ENCODE measurements around the gene RNF212B. TPM values are rescaled to one million over a fixed set of nuclear protein-coding genes. Genes with fewer than 3 reads are reported as not detected.
"Not testable (repeated sequence)": the region's sequence is repeated elsewhere in the genome, so short reads cannot be mapped to it uniquely, and the experiment has no call there.

Gene RNF212B
- total RNA-seq, 8 experiments from 2014 or later = not detected

GRCh38 chr14:23252420-23253333 lies 14.9 kb downstream of the RNF212B start:
- 40 to 80% (median 65%) methylated on average over 1 to 4 of the region's 4 CpGs for WGBS, 10 experiments
- in situ Hi-C loops (cut with MboI; ENCODE audit: low pct_unique_long_range_greater_than_20kb in 2 of 9, low sequenced_read_pairs in 9 of 9, unreplicated experiment in 9 of 9) = no loop called here
- Histone ChIP-seq H3K27ac (no peak overlapping the region), H3K4me1 (replicated peaks in 1 of 2) (no peaks in the 10 kb centered on the region), H3K4me3 (no peak overlapping the region)
- ATAC-seq (replicated peaks in 6 of 8) = no peak

DNA sequence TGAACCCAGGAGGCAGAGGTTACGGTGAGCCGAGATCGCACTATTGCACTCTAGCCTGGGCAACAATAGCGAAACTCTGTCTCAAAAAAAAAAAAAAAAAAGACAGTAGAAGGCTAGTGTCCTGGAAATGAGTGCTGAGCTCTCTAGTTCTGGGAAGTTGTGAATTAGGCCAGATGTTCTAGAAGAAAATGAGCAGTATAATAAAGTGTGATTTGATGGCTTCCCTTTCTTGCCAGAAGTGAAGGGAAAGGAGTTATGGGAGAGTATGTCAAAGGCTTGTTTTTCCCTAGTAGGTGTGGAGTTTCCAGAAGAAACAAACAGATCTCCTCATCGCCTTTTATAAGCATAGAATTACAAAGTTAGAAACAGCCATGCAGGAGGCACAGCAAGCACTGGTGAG lies 20.5 kb downstream of the RNF212B start:
- WGBS, 10 experiments = 71 to 100% (median 87%) methylated on average over 1 to 5 of the region's 5 CpGs; no CpG with 5 or more reads in 1 of the 10 experiments

GRCh38 chr14:23259426-23259825 lies 21.7 kb downstream of the RNF212B start:
- no peaks in the 10 kb centered on the region for H3K4me1 ChIP-seq (replicated peaks in 1 of 2)
- no peak for ATAC-seq (replicated peaks in 6 of 8)
- in situ Hi-C loops (cut with MboI; ENCODE audit: low pct_unique_long_range_greater_than_20kb in 2 of 9, low sequenced_read_pairs in 9 of 9, unreplicated experiment in 9 of 9) = no loop called here
- H3K27ac ChIP-seq = no peak overlapping the region
- H3K4me3 ChIP-seq = no peak overlapping the region

More for the DNA sequence above, 20.5 kb downstream of the RNF212B start:
- Histone ChIP-seq H3K4me1 (replicated peaks in 1 of 2) (no peaks in the 10 kb centered on the region), H3K4me3 (no peak overlapping the region), H3K27ac (no peak overlapping the region)
- no peak for ATAC-seq (replicated peaks in 6 of 8)
- in situ Hi-C loops (cut with MboI; ENCODE audit: low pct_unique_long_range_greater_than_20kb in 2 of 9, low sequenced_read_pairs in 9 of 9, unreplicated experiment in 9 of 9) = no loop called here

GRCh38 chr14:23260849-23261248 lies 23.1 kb downstream of the RNF212B start:
- 0 to 100% (median 91%) methylated on average over 1 to 8 of the region's 8 CpGs for WGBS, 10 experiments
- H3K4me3 ChIP-seq; in situ Hi-C loops (cut with MboI; ENCODE audit: low pct_unique_long_range_greater_than_20kb in 2 of 9, low sequenced_read_pairs in 9 of 9, unreplicated experiment in 9 of 9); ATAC-seq (replicated peaks in 6 of 8); H3K4me1 ChIP-seq (replicated peaks in 1 of 2); H3K27ac ChIP-seq: not testable (repeated sequence)

DNA sequence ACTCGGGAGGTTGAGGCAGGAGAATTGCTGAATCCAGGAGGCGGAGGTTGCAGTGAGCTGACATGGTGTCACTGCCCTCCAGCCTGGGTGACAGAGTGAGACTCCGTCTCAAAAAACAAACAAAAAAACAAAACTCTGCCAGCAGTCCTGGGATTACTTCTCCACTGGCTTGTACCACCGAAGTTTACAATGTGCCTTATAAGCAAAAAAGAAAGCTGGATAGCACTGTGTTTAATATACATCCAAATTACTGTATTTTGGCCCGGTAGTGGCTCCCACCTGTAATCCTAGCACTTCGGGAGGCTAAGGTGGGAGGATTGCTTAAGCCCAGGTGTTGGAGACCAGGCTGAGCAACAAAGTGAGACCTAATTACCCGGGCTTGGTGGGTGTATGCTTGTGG lies 31.5 kb downstream of the RNF212B start:
- H3K4me3 ChIP-seq = no peak overlapping the region
- in situ Hi-C loops (cut with MboI; ENCODE audit: low pct_unique_long_range_greater_than_20kb in 2 of 9, low sequenced_read_pairs in 9 of 9, unreplicated experiment in 9 of 9) = no loop called here
- H3K4me1 ChIP-seq (replicated peaks in 1 of 2) = no peaks in the 10 kb centered on the region
- 71 to 100% (median 96%) methylated on average over 1 to 4 of the region's 7 CpGs; no CpG with 5 or more reads in 2 of the 10 experiments for WGBS, 10 experiments
- ATAC-seq (replicated peaks in 6 of 8) = no peak
- H3K27ac ChIP-seq = no peak overlapping the region

DNA sequence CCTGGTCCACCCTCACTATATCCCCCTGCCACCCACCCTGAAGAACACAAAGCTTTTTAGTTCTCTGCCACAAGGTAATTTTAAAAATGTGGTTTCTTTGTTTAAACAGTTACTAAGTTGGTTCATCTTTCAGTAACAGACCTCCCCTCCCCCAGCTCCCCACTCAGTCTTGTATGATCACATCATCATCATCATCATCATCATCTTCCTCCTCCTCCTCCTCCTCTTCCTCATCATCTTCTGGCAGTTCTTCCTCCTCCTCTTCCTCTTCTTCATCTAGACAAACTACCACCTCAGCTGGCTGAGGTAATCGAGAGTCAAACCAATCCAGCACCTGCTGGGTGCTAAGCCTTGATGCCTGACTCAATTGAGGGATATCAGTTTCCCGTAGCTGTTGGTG lies 37.7 kb downstream of the RNF212B start:
- ATAC-seq (replicated peaks in 6 of 8) = no peak
- 100% methylated on average over 1 to 2 of the region's 2 CpGs; no CpG with 5 or more reads in 6 of the 10 experiments for WGBS, 10 experiments
- in situ Hi-C loops (cut with MboI; ENCODE audit: low pct_unique_long_range_greater_than_20kb in 2 of 9, low sequenced_read_pairs in 9 of 9, unreplicated experiment in 9 of 9) = no loop called here
- no peak overlapping the region for H3K27ac ChIP-seq
- H3K4me3 ChIP-seq = no peak overlapping the region
- peaks cover 7 to 9% of the 10 kb centered on the region in 2 donors for H3K4me1 ChIP-seq (replicated peaks in 1 of 2)

DNA sequence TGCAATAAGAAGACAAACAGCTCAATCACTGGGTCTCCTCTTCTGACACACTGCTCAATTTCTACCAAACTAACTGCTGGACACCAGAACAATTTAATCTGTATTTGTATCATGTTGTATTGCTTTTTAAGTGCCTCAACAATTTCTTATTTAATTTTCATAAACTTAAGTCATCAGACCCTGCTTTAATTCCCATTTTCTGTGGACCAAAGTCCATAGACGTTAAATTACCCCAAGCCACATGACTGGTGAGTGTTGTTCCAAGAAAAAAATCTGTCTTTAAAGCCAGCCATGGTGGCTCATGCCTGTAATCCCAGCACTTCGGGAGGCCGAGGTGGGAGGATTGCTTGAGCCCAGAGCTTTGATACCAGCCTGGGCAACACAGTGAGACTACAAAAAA lies 39.5 kb downstream of the RNF212B start:
- in situ Hi-C loops (cut with MboI; ENCODE audit: low pct_unique_long_range_greater_than_20kb in 2 of 9, low sequenced_read_pairs in 9 of 9, unreplicated experiment in 9 of 9) = no loop called here
- no peak for ATAC-seq (replicated peaks in 6 of 8)
- 73 to 100% (median 95%) methylated on average over 1 to 3 of the region's 3 CpGs; no CpG with 5 or more reads in 1 of the 10 experiments for WGBS, 10 experiments
- Histone ChIP-seq H3K4me1 (replicated peaks in 1 of 2) (peaks cover 9 to 11% of the 10 kb centered on the region in 2 donors), H3K27ac (no peak overlapping the region), H3K4me3 (no peak overlapping the region)

DNA sequence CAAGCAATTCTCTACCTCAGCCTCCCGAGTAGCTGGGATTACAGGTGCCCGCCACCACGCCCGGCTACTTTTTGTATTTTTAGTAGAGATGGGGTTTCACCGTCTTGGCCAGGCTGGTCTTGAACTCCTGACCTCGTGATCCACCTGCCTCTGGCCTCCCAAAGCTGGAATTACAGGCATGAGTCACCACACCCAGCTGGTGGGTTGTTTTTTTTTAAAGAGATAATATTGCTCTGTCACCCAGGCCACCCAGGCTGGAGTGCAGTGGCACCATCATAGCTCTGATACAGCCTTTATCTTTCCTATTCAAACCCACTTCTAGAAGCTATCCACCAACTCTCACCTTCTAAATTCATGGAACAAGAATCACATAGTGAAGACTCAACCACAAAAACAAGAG lies 40.2 kb downstream of the RNF212B start:
- ATAC-seq (replicated peaks in 6 of 8); H3K27ac ChIP-seq; in situ Hi-C loops (cut with MboI; ENCODE audit: low pct_unique_long_range_greater_than_20kb in 2 of 9, low sequenced_read_pairs in 9 of 9, unreplicated experiment in 9 of 9); H3K4me3 ChIP-seq: not testable (repeated sequence)
- H3K4me1 ChIP-seq (replicated peaks in 1 of 2) = peaks cover 9 to 11% of the 10 kb centered on the region in 2 donors
- WGBS, 10 experiments = 55 to 100% (median 92%) methylated on average over 1 to 6 of the region's 6 CpGs; no CpG with 5 or more reads in 4 of the 10 experiments

DNA sequence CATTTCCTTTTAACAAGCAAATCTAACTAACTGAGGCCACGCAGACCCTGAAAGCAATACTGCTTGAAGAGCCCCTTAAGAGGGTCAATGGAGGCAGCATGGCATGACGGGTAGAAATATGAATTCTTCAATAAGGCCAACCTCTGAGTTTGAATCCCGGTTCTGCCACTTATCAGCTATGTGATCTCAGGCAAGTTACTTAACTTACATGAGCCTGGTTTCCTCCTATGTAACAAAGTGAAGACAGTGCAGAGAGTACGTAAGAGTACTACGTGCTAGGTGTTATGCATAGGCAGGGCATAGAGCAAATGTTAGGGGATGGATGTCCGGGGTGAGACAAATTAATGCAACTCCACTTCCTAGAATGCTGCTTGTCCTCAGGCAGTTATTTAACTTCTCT lies 43.5 kb downstream of the RNF212B start:
- 65 to 100% (median 96%) methylated on average over 1 to 6 of the region's 6 CpGs; no CpG with 5 or more reads in 4 of the 10 experiments for WGBS, 10 experiments
- ATAC-seq (replicated peaks in 6 of 8) = no peak
- H3K27ac ChIP-seq = no peak overlapping the region
- no peak overlapping the region for H3K4me3 ChIP-seq
- in situ Hi-C loops (cut with MboI; ENCODE audit: low pct_unique_long_range_greater_than_20kb in 2 of 9, low sequenced_read_pairs in 9 of 9, unreplicated experiment in 9 of 9) = no loop called here
- peaks cover 14 to 20% of the 10 kb centered on the region in 2 donors for H3K4me1 ChIP-seq (replicated peaks in 1 of 2)

DNA sequence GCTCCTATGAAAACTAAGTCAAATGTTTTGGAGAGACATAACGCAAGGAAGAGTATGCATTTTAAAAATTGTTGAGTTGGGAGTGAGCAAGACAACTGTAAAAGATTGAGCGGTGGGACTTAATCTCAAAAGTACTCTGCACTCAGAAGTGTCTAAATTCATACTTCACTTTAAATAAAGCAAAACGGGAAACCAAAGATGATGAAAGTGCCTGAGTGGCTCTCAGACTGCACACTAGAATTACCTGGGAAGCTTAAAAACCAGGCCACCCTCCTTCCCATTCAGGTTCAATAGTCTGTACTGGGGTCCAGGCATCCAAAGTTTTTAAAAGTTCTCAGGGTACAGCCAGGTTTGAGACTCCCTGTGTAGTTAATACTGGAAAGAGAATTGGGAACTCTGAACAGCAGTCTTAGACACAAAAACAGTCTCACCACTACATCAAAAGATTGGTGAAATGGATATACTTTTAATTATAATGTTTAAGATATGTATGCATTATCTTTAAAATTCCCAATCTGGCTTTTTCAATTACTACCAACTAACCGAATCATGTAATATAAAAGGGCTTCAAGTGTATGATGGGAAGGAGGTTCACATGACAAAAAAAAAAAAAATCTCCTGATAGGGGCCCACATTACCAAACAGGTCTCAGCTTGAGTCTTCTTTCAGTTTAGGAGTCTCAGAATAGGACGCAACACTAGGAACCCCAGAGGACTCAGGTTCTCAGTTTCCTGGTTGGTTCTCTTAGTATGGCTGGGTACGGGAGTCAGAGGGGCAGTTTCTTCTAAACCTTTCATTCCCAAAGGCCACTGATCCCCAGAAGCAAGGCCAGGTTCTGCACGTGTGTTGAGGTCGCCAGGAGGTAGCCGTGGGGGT lies 47.2 kb downstream of the RNF212B start:
- H3K4me1 ChIP-seq (replicated peaks in 1 of 2) = peaks cover 14 to 24% of the 10 kb centered on the region in 2 donors
- no peak overlapping the region for H3K27ac ChIP-seq
- no peak for ATAC-seq (replicated peaks in 6 of 8)
- H3K4me3 ChIP-seq = peak overlapping the region; percentile 75 to 96 (median 84)
- in situ Hi-C loops (cut with MboI; ENCODE audit: low pct_unique_long_range_greater_than_20kb in 2 of 9, low sequenced_read_pairs in 9 of 9, unreplicated experiment in 9 of 9) = no loop called here
- 27 to 87% (median 58%) methylated on average over 1 to 5 of the region's 9 CpGs for WGBS, 10 experiments

- peak; percentile 13 to 64 (median 58) for ATAC-seq (replicated peaks in 6 of 8)
- Histone ChIP-seq H3K27ac (peak overlapping the region in 1 of 2 donors; percentile 75), H3K4me3 (peak overlapping the region; percentile 75 to 96 (median 84)), H3K4me1 (replicated peaks in 1 of 2) (peaks cover 8 to 17% of the 10 kb centered on the region in 2 donors)
- 0% methylated on average over 1 of the region's 22 CpGs; no CpG with 5 or more reads in 9 of the 10 experiments for WGBS, 10 experiments
- in situ Hi-C loops (cut with MboI; ENCODE audit: low pct_unique_long_range_greater_than_20kb in 2 of 9, low sequenced_read_pairs in 9 of 9, unreplicated experiment in 9 of 9) = no loop called here
Measured at GRCh38 chr14:23285530-23286019, 47.8 kb downstream of the RNF212B start.

DNA sequence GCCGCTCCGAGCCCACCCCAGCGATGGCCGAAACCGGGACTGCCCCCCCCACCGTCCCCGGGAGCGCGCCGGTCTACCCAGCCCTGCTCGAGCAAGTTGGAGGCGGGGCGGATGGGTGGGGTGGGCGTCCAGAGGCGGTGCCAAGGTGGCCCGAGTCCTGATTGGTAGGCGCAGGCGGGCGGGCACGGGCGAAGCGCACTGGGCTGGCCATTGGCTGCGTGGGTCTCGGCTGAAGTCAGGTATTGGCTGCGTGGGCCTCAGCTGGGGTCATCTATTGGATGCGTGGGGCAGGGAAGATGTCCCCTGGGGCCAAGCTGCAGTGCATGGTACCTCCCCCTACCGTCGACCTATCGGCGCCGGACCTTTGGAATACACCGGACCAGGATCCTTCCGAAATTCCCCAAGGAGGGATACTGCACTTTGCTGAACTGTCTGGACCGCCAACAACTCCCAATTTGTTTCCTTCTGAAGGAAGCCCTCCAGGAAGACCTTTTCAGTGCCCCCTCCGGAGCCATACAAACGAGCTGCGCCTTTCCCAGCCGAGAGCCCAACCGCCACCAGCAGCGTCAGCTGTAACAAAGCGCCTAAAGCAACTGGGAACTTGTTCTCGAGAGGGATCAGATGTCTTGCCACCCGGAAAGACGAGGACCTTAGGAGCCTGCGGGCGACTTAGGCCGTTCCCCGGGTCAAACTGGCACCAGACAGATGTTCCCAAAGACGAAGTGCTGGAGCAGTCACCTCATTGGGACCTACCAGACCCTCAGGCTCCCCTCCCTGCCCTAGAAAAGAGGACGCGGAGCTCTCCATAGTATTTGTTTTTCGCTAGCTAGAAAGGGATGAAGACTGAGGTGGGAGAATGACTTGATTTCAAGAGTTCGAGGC lies 48.5 kb downstream of the RNF212B start, which contains the start of gene HOMEZ:
Gene HOMEZ (minus strand): TSS at position 113 of the 882 bp plus-strand sequence. CDS start 180 bp downstream, outside the sequence.
- H3K27ac ChIP-seq = peak within 1 kb of the TSS; percentile 1 to 75
- in situ Hi-C loops (cut with MboI; ENCODE audit: low pct_unique_long_range_greater_than_20kb in 2 of 9, low sequenced_read_pairs in 9 of 9, unreplicated experiment in 9 of 9) = no loop called here

More for the DNA sequence above, 48.5 kb downstream of the RNF212B start, which contains the start of gene HOMEZ:
- WGBS, 10 experiments = 0 to 38% (median 10%) methylated on average over 2 to 16 of the region's 53 CpGs; no CpG with 5 or more reads in 3 of the 10 experiments
- peaks cover 8 to 14% of the 10 kb centered on the region in 2 donors for H3K4me1 ChIP-seq (replicated peaks in 1 of 2)
- ATAC-seq (replicated peaks in 6 of 8) = peak; percentile 94 to 98 (median 97)
- H3K4me3 ChIP-seq = peak within 1 kb of the TSS; percentile 75 to 96 (median 84)
